Skeletal muscle cell (primary cell): Measurements from ENCODE around the gene LOXHD1.

Experiments used
- DNase-seq: peaks from one replicate; pipeline ENCODE4 v3.0.0-alpha.2; 2010; ENCODE audit warnings: low read depth
- H3K4me3 ChIP-seq: 2 replicates; pipeline ENCODE4 v1.5.1; 2011; ENCODE audit warnings: low read depth, mild to moderate bottlenecking, control low read depth, low read length, moderate library complexity

LOXHD1 gene

DNA sequence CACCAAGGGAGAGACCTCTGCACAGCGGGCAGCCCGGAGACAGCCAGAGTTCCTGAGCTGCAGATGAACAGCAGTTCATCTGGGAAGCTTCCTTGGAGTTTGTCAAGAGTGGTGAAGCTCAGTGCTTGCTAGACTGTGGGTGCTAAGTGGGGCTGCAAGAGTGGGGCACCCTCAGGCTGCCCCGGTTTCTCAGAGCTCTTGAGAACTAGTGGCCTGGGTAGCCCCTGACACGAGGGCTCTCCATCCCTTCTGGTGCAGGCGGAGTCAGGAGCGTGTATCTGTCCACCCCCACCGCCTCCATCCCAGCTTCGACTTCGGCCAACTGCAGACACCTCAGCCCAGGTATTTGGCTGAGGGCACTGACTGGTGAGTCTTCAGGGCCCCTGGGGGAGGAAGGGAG, 222.0 kb downstream of the LOXHD1 start:
- H3K4me3 ChIP-seq, result no peak overlapping the region
- no peak for DNase-seq

DNA sequence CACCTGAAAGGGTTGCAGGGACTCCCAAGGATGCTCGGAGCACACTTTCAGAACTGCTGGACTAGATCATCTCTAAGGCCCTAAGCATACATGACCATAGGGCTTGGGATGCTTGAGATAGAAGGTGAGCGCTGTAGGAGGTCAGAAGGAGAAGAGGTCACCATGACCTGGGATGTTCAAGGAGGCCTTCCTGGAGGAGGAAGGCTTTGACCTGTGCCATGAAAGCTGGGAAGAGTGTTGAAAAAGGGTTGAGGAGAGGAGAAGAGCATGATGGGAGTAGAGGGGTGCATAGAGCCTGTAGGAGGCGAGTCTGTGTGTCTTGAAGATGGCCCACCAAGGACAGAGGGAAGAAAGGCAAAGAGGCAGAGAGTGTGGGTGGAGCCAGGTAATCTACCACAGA, 222.4 kb downstream of the LOXHD1 start:
- no peak for DNase-seq
- no peak overlapping the region for H3K4me3 ChIP-seq

DNA sequence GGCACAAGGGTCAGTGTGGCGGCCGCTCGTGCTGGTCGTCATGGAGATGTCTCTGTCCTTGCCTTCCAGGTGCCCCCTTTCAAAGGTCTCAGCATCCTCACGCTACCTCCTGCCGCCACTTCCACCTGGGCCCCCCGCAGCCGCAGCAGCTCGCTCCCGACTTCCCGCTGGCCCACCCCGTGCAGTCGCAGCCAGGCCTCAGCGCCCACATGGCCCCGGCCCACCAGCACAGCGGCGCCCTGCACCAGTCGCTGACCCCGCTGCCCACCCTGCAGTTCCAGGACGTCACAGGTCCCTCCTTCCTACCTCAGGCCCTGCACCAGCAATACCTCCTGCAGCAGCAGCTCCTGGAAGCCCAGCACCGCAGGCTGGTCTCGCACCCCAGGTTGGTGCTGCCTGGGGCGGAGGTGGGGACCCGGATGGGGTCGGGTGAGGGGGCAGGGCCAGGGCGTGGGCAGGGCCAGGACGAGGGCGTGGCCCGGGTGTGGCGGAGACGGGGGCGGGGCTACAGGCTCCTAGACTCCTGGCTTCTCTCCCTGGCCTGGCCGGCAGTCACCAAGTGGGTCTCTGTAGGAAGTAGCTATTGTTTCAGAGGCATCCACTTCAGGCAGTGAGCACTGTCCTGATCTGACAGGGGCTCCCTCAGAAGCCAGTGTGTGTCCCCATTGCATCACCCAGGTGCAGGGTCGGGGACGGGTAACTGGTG, 223.7 kb downstream of the LOXHD1 start:
- no peak for DNase-seq
- no peak overlapping the region for H3K4me3 ChIP-seq

DNA sequence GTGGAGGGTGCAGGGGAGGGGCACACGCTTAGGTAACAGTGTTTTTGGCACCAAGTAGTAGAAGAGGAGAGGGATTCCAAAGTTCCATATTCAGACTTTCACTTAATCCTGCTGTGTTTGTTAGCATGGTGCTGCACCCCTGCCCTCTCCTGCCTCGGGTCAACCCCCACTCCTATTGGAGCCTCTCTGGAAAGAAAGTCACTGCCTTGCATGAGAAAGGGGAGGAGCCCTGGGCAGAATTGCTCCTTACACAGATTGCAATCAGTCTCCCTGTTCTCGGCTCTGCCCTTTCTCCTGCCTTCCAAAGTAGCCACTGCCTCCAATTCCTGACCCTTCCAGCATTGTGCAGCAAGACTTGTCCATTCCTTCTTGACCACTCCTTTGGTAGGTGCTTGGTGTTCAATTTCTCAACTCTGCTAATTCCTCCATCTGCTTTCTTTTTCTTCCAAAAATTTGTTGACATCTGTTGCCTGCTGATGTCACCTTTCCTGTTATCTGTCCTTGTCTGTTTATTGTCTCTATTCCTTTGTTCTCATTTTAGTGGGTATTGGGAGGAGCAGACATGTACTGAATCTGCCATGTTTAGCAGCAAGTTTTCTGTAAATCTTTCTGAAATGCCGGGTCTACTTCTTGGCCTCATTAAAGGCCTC, 225.4 kb downstream of the LOXHD1 start:
- no peak for DNase-seq
- H3K4me3 ChIP-seq, result no peak overlapping the region

DNA sequence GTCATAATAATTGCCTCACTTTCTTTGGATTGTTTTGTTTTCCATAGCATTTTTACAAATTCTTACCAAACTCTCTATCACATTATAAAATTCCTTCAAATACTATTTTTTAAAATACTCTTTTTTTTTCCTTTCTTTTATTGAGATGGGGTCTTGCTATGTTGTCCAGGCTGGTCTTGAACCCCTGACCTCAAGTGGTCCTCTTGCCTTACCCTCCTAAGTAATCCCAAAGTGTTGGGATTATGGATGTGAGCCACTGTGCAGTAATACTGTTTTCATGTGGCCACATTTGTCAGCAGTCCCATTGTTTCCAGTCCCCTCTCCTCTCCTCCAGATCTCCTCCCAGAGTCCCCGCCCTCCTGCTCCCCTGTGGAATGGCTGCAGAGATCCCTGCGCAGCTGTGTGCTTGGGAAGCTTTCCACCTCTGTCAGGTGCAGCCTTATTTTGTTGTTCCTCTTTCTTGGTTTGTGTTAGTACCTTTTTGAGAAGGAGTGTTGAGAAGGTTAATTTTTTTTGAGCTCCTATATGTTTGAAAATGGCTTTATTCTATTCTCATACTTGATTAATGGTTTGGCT, 227.3 kb downstream of the LOXHD1 start:
- H3K4me3 ChIP-seq, result no peak overlapping the region

DNA sequence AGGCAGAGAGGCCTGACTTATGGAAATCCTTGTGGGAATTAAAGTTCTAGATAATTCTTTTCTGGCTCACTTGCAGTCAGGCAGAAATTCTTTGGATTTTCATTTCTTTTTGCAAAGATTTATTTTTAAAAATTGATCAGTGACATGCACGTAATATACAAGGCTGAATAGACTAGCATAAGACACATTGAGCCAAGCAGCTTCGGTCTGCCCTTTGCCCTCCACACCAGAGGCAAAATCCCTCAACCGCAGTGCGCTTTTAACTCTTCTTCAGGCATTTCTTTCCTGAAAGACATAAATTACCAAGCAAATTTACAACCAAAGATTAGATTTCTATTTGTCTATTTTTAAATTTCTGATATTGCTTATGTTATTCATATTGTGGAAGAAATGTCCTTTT, 227.9 kb downstream of the LOXHD1 start:
- no peak overlapping the region for H3K4me3 ChIP-seq
- DNase-seq, result no peak

More for the DNA sequence above, 227.3 kb downstream of the LOXHD1 start:
- DNase-seq, result no peak

DNA sequence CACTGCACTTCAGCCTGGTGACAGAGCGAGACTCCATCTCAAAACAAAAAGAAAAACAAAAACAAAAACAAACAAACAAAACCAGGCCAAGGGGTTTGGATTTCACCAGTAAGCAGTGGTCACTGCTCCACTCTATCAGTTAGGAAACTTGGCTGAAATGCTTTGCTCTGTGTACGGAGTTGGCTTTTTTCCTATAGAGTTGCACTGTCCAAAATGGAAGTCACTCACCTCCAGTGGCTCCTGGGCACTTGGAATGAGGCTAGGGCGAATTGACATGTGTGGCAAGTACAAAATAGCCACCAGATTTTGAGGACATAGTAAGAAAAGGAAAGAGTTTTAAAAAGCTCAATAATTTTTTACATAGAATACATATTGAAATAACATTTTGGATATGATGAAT, 228.7 kb downstream of the LOXHD1 start:
- no peak overlapping the region for H3K4me3 ChIP-seq
- DNase-seq, result no peak

DNA sequence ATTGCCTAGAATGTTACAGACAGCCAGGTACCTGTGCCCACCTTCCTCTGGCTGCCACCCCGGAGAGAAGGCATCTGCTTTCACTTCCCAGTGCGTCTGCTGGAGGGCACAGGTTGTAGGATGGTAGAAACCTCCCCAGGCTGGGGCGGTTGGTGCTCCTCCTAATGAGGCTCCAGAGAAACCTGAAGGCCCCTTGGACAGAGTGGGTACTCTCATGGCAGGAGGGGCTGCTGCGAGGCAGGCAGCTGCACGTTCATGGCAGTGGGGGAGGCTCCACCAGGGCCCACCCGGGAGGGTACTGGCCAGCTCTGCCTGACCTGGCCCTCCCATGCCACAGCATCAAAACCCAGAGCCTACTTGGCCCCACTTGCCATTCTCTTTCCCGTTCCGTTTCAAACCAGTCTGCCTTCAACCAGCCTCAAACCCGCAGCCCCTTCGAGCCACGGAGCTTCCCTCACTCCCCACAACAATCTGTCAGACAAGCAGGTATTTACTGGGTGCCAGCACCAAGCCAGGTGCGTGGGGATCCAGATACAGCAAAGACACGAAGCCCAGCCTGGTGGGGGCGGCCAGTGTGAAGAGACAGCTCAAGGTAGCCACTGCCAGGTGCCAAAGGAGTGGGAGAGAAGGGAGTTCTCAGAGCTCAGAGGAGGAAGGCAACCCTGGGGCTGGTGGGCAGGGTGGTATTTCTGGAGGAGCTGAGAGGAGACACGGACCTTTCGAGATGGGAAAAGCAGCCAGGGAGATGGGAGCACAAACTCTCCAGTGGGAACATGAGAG, 229.6 kb downstream of the LOXHD1 start:
- no peak overlapping the region for H3K4me3 ChIP-seq
- DNase-seq, result no peak
